ENCODE results near the gene MARCHF4.

Gene MARCHF4

GRCh38 chr2:216335252-216335651 is 37.0 kb downstream of the MARCHF4 start:
- no peak overlapping the region for H3K27ac ChIP-seq (ENCODE audit: low read depth, low read length, poor library complexity, severe bottlenecking)
- no peak overlapping the region for H3K4me3 ChIP-seq (ENCODE audit: low read depth, low read length, poor library complexity, severe bottlenecking)
- no peak overlapping the region for H2AFZ ChIP-seq (ENCODE audit: low read length)
- H3K79me2 ChIP-seq (ENCODE audit: insufficient read depth, low read length), result no peaks in the 10 kb centered on the region
- no peak overlapping the region for H3K4me2 ChIP-seq (ENCODE audit: low read length)
- no peak overlapping the region for H3K9ac ChIP-seq (ENCODE audit: low read length)
- H4K20me1 ChIP-seq (ENCODE audit: insufficient read depth, low read length), result no peaks in the 10 kb centered on the region
- TF ChIP-seq, protein P1, sequence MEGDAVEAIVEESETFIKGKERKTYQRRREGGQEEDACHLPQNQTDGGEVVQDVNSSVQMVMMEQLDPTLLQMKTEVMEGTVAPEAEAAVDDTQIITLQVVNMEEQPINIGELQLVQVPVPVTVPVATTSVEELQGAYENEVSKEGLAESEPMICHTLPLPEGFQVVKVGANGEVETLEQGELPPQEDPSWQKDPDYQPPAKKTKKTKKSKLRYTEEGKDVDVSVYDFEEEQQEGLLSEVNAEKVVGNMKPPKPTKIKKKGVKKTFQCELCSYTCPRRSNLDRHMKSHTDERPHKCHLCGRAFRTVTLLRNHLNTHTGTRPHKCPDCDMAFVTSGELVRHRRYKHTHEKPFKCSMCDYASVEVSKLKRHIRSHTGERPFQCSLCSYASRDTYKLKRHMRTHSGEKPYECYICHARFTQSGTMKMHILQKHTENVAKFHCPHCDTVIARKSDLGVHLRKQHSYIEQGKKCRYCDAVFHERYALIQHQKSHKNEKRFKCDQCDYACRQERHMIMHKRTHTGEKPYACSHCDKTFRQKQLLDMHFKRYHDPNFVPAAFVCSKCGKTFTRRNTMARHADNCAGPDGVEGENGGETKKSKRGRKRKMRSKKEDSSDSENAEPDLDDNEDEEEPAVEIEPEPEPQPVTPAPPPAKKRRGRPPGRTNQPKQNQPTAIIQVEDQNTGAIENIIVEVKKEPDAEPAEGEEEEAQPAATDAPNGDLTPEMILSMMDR (IDR thresholded peaks at IDR 0.05; ENCODE audit: low read length), result no peak
- TF ChIP-seq EZH2 (IDR thresholded peaks at IDR 0.05; ENCODE audit: borderline replicate concordance, low read length), result no peak
- H3K4me1 ChIP-seq (ENCODE audit: insufficient read depth, low read length, severe bottlenecking), result no peaks in the 10 kb centered on the region
- peaks cover 9% of the 10 kb centered on the region; the same call in 1 of the 2 replicates for H3K27me3 ChIP-seq (ENCODE audit: insufficient read depth, low read length)
- H3F3A ChIP-seq (ENCODE audit: insufficient read depth, low read length), result no peaks in the 10 kb centered on the region
- no peaks in the 10 kb centered on the region for H3K36me3 ChIP-seq (ENCODE audit: insufficient read depth, low read length)
- H3K9me3 ChIP-seq (ENCODE audit: low read length), result no peaks in the 10 kb centered on the region
- H3K9me2 ChIP-seq (ENCODE audit: low read depth, low read length), result no peaks in the 10 kb centered on the region

GRCh38 chr2:216328347-216328746 is 43.9 kb downstream of the MARCHF4 start:
- no peaks in the 10 kb centered on the region for H3K9me3 ChIP-seq (ENCODE audit: low read length)
- no peaks in the 10 kb centered on the region for H4K20me1 ChIP-seq (ENCODE audit: insufficient read depth, low read length)
- no peaks in the 10 kb centered on the region for H3K79me2 ChIP-seq (ENCODE audit: insufficient read depth, low read length)
- TF ChIP-seq EZH2 (IDR thresholded peaks at IDR 0.05; ENCODE audit: borderline replicate concordance, low read length), result no peak
- TF ChIP-seq, protein P1 (IDR thresholded peaks at IDR 0.05; ENCODE audit: low read length), result no peak
- H3K4me1 ChIP-seq (ENCODE audit: insufficient read depth, low read length, severe bottlenecking), result no peaks in the 10 kb centered on the region
- H3K9ac ChIP-seq (ENCODE audit: low read length), result no peak overlapping the region
- no peak overlapping the region for H3K4me3 ChIP-seq (ENCODE audit: low read depth, low read length, poor library complexity, severe bottlenecking)
- H2AFZ ChIP-seq (ENCODE audit: low read length), result no peak overlapping the region
- no peaks in the 10 kb centered on the region for H3K9me2 ChIP-seq (ENCODE audit: low read depth, low read length)
- no peaks in the 10 kb centered on the region for H3F3A ChIP-seq (ENCODE audit: insufficient read depth, low read length)
- H3K27me3 ChIP-seq (ENCODE audit: insufficient read depth, low read length), result no peaks in the 10 kb centered on the region
- no peaks in the 10 kb centered on the region for H3K36me3 ChIP-seq (ENCODE audit: insufficient read depth, low read length)
- H3K4me2 ChIP-seq (ENCODE audit: low read length), result no peak overlapping the region
- no peak overlapping the region for H3K27ac ChIP-seq (ENCODE audit: low read depth, low read length, poor library complexity, severe bottlenecking)

DNA sequence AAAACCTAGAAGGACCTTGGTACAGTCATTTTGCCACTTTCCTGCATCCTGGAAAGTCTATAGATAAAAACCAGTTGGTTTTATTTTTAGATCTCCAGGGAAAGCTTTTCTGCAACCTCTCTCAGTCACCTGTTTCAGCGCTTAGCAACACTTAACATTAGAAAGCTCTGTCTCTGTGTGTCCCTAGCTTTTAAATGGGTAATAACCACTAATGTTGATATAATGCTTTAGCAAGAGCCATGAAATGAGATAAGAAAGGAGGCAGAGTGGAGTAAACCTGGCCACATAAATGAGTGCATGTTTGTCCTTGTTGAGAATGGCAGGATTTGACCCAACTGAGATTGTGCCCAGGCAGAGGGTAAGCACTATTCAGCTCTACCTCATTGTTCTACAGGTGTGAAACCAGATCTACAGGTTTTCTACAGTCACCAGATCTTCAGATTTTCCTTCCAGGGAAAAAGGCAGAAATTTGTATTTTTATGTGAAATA is 44.8 kb downstream of the MARCHF4 start:
- TF ChIP-seq, protein P1 (IDR thresholded peaks at IDR 0.05; ENCODE audit: low read length), result no peak
- TF ChIP-seq EZH2 (IDR thresholded peaks at IDR 0.05; ENCODE audit: borderline replicate concordance, low read length), result no peak
- Histone ChIP-seq H3K9me2 (ENCODE audit: low read depth, low read length) (no peaks in the 10 kb centered on the region), H3K79me2 (ENCODE audit: insufficient read depth, low read length) (no peaks in the 10 kb centered on the region), H3K27me3 (ENCODE audit: insufficient read depth, low read length) (no peaks in the 10 kb centered on the region), H3K4me1 (ENCODE audit: insufficient read depth, low read length, severe bottlenecking) (no peaks in the 10 kb centered on the region), H4K20me1 (ENCODE audit: insufficient read depth, low read length) (no peaks in the 10 kb centered on the region), H3F3A (ENCODE audit: insufficient read depth, low read length) (no peaks in the 10 kb centered on the region), H3K9ac (ENCODE audit: low read length) (no peak overlapping the region), H2AFZ (ENCODE audit: low read length) (no peak overlapping the region), H3K27ac (ENCODE audit: low read depth, low read length, poor library complexity, severe bottlenecking) (no peak overlapping the region), H3K4me3 (ENCODE audit: low read depth, low read length, poor library complexity, severe bottlenecking) (no peak overlapping the region), H3K4me2 (ENCODE audit: low read length) (no peak overlapping the region), H3K9me3 (ENCODE audit: low read length) (no peaks in the 10 kb centered on the region), H3K36me3 (ENCODE audit: insufficient read depth, low read length) (no peaks in the 10 kb centered on the region)
